GM21529 (cell line): ENCODE results near the gene NRGN.

Source experiments
- ATAC-seq: cut with Tn5 transposase; IDR thresholded peaks from one replicate; pipeline ENCODE4 v1.9.1; 2021; ENCODE audit not compliant: unreplicated experiment

NRGN gene

DNA sequence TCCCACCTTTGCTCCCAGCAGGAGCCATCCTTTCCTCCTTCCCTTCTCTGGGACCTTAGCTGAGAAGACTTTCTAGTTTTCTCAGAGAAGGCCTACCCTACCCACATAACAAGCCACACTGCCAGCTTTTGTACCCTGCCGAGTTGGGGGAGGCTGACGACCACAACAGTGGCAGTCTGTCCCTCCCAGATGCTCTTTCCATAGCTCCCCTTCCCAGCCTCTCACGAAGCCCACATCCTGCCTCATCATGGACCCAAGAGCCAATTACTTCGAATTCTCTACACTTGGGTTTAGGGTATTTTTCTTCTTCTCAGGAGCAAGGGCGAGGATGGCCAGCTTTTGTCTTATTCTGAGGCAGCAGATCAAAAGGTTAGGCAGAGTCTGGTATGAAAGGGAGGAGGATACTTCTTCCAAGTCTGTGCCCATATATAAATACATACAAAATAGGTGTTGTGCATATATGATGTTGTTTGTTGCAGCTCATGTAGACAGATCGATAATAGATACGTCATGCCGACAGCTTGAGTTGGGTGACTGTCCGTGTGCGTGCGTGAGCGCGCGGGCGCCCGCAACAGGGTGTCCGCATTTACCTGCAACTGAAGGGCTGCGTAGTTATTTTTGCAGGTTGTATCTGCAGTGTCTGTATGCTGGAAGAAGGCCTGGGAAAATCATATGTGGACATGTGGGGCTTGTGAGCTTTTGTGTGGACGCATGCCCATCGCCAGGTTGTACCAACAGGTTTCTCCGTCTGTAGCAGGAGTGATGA lies 846 bp upstream of the NRGN start:
- ATAC-seq = no peak

- ATAC-seq = peak; percentile 39
Measured at GRCh38 chr11:124740277-124740882, 638 bp downstream of the NRGN start.

GRCh38 chr11:124742555-124742954 lies 2.8 kb downstream of the NRGN start:
- ATAC-seq = no peak

DNA sequence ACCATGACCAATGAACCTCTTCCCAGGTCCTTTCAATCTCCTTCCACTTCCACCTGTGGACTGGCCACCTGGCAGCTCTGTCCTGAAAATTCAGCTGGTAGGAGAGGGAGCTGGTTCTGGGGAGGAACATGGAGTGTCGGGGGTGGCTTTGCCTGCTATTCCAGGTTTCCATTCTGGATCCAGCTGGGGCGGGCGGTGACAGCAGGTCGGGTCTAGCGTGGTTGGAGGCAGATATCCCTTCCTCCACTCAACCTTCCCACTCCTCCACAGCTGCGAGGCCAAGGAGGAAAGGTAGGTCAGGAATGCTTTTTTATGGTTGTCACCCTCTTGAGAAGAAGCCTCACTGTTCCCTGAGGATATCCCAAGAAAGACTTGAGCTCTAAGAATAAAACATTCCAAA lies 3.3 kb downstream of the NRGN start:
- ATAC-seq = no peak

GRCh38 chr11:124745270-124745834 lies 5.6 kb downstream of the NRGN start:
- no peak for ATAC-seq

DNA sequence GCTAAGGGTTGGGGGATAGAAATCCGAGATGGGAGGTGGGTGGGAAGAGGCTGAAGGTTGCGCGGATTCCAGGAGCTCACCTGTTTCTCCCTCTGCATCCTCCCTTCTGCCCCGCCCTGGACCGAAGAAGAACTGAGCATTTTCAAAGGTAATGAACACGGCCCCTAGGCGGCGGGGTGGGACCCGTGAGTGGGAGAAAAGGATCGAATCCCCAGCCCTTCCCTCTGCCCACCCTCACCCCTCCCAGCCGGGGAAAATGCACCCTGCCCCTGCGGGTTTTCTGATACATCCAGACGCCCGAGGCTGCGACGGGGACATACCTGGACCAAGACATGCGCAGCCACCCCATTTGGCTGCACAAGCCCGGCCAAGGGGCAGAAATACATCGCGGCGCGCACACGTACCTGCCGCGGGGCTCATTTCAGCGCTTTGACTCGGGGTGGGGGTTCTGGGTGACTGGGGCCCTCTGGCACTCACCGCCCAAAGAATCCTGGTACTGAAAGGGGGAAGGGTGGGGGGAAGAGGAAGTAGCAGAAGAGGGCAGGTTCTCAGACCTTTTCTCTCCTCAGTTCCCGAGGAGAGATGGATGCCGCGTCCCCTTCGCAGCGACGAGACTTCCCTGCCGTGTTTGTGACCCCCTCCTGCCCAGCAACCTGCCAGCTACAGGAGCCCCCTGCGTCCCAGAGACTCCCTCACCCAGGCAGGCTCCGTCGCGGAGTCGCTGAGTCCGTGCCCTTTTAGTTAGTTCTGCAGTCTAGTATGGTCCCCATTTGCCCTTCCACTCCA lies 6.3 kb downstream of the NRGN start:
- peak; percentile 29 for ATAC-seq

GRCh38 chr11:124746621-124747243 lies 7.0 kb downstream of the NRGN start:
- peak; percentile 93 for ATAC-seq

DNA sequence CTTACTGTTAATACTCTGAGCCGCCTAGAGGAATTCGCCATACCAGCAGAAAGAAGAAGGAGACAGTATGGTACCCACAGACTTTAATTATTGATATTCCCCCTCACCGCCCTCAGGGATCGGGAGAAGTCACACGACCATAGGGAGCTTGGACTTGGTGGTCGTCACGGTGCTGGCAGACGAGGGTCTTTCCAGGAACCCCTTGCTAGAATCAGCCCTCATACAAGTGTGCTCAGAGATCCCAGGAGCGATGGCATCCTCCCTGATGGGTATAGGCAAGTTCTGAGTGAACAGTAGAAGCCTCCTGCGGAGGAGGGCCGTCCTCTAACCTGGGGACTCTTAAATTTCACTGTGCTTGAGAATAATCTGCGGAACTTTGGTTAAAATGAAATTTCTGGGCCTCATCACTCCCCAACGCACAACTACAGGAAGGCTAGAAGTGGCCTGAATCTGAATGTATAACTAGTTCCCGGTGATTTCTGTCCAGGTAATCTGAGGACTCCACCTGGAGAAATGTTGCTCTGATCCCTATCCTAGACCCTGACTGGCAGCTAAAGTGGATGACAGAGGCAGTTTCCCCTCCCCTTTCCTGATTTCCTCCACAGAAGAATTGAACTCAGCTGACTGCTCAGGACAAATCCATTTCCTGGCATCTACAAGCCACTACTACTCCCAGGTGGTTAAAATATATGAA lies 7.8 kb downstream of the NRGN start:
- ATAC-seq = no peak

DNA sequence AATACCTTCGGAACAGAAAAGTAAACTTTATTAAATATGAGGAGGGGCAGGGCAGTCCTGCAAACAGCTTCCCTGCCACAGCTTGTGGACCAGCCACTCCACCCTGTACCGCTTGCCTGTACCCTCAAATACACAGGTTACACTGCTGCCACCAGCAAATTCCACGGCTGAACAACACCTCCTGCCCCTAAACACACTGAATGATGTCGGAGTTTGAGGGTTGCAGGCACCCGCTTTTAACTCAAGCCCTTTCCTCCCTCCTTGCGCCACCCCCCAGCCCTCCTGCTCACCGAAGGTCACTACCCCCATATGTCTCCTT lies 8.3 kb downstream of the NRGN start:
- ATAC-seq = no peak

DNA sequence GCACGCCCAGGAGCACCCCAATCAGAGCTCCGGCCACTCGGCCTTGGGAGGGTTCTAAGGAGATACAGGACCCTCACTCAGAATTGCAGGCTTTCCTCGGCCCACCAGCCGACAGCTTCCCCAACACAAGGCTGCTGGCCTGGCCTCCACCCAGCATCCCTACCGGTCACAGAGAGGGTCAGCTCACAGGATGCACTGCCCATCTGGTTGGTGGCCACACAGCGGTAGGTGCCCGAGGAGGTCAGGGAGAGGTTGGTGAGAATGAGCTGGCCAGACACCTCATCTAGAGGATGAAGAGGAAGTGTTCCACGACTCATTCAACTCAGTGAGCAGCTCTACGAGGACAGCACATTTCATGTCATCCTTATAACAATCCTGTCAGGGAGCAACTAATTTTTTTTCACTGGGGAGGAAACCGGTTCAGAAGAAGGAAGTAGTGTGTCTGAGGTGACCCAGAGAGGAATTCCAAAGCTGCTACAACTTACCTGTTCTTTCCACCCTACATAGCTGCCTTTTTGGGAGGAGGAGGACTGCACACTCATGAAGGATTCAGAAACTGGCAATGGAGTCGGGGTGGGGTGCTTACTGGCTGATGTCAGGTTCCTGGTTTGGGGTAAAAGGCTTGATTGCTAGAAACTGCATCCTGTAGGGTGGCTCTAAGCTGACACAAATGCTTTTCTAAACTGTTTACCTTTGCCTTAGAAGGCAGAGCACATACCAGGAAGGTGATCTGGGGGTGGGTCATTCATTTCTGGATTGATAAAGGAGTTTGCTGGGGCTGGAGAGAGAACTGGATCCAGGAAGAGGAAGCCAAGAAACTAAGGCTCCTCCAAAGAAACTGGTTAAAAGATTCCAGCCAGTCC lies 9.0 kb downstream of the NRGN start:
- no peak for ATAC-seq

DNA sequence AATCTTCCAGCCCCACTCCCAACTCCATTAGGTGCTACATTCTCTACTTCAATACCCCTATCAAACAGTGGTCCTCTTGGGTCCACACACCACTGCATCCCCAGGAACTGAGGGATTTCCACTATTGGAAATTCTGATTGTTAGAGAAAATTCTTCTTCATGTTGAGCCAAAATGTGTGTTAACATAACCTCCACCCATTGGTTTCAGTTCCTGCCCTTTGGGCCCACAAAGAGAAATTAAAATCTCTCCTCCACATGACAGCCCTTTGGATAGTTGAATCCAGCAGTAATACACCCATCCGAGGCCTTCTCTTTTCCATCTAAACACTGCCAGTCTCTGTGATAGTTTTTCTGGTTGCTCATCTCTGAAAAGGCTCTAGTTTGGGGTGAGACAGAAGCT lies 10.2 kb downstream of the NRGN start:
- no peak for ATAC-seq

- ATAC-seq = no peak
Measured at GRCh38 chr11:124751391-124751740, 11.6 kb downstream of the NRGN start.

- no peak for ATAC-seq
Measured at GRCh38 chr11:124751741-124752470, 12.2 kb downstream of the NRGN start, which contains the start of gene VSIG2. VSIG2 (minus strand) TSS chr11:124752255; CDS start chr11:124752137, 118 bp downstream.

DNA sequence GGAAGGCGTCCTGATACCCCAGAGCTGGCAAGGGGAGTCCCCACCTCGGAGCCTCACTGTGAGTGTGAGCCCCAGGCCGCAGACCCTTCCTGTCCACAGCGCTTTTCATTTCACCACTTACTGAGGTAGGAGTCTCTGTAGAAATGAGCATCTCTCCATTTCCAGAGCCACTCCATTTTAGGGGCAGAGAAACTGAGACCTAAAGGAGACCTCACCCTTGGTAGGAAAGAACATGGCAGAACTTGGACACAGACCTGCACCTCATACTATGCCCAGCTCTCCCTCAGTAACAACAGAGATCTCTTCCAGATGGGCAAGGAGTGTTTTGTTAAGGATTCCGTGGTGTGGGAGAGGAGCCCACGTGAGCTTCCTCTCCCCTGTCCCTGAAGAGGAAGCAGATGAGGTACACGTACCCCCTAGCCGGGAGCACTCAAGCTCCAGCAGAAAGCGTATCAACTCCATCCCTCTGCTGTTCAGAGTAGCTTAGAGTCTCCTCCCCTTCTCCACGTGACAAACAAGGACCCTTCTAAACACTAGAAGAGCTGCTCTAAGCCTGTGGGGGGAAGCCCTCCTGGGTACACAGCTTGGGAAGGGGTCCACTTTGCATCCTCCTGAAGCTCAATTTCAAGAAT lies 12.8 kb downstream of the NRGN start:
- no peak for ATAC-seq

DNA sequence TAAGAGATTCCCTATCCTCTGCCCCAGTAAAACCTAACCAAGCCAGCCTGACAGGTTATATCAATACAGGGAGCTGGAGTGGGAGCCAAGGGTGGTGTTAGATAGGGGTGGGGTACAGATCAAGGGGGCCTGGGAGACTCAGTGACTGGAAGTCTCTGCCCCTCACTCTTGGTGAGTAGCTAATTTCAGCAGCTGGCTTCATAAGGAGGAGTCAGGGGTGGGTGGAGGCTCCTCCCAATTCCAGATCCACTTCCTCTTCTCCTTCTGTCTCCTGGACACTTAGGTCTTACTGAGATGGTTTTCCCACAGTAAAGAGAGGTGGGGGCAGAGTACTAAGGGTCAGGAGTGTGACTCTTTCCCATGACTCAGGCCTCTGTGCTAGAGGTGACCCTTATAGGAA lies 13.5 kb downstream of the NRGN start:
- no peak for ATAC-seq

DNA sequence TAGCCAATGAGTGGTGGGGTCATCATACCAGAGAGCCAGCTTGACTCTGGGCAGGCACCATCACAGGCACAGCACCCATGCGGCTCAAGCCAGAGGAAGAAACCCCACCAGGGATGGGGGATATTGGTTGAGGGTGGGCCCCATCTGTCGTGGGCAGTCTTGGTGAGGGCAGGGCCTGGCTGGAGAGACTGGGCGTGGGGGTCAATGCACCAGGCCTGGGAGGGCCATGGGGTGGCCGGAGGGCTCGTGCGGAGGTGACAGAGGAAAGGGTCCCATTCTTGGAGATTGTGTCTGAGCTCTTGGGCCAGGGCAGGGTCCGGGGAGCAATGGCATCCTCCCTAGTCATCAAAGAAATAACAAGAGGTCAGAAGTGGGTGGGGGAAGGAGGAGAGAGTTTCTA lies 13.9 kb downstream of the NRGN start:
- no peak for ATAC-seq

GRCh38 chr11:124754309-124754708 lies 14.6 kb downstream of the NRGN start:
- ATAC-seq = no peak

DNA sequence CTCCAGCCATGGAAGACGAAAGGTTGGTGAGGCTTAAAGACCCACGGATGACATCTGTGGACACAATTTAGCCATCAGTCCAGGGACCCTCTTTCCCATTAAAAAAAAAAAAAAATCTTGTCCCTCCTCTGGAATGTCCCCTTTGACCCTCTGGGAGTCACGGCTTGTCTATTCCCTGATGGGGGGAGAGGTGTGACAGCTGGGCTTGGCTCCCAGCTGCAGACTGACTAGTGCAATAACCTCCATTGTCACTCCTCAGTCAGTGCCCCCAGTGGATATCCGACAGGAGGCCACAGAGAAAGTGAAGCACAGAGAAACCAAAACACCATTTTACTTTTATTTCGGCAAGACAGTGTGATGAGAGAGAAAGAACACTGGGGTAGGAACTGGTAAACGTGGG lies 15.0 kb downstream of the NRGN start:
- ATAC-seq = no peak
